Upper lobe of right lung (tissue), 1 donor: Measurements from ENCODE around the gene SAMD4A. TPM values are rescaled to one million over a fixed set of nuclear protein-coding genes. Genes with fewer than 3 reads are reported as not detected.

Experiments
- ATAC-seq: fragments of 200-7000 bp; cut with Tn5 transposase; one replicate; pipeline ENCODE4 v1.9.1; 2020; ENCODE audit warnings: mild to moderate bottlenecking, moderate library complexity
- DNase-seq: peaks from one replicate; pipeline ENCODE4 v3.0.0-alpha.2; 2020
- H3K27ac ChIP-seq: fragments of 200-600 bp; one replicate; pipeline ENCODE4 v1.8.0; 2022
- H3K27me3 ChIP-seq: fragments of 200-600 bp; one replicate; pipeline ENCODE4 v1.8.0; 2022; ENCODE audit warnings: mild to moderate bottlenecking
- H3K36me3 ChIP-seq: fragments of 200-600 bp; one replicate; pipeline ENCODE4 v1.8.0; 2022
- H3K4me1 ChIP-seq: fragments of 200-600 bp; one replicate; pipeline ENCODE4 v1.8.0; 2022
- H3K4me3 ChIP-seq: fragments of 200-600 bp; one replicate; pipeline ENCODE4 v1.8.0; 2022; ENCODE audit warnings: mild to moderate bottlenecking
- H3K9me3 ChIP-seq: fragments of 200-600 bp; one replicate; pipeline ENCODE4 v1.8.0; 2022
- intact Hi-C: fragments of 100-400 bp; cut with DNase I; formaldehyde crosslinking; loops from one replicate; pipeline ENCODE4 v1.11.0; 2022
- total RNA-seq: library from RNA; stranded (reverse); fragmentation: NEBNext Ultra II Directional; extraction: Animal tissue kit (Norgen Biotek cat#: 25700); gene quantifications from one replicate; pipeline ENCODE4 v1.2.1, GENCODE V29; 2021
- TF ChIP-seq, protein P1 (sequence below): fragments of 200-600 bp; IDR thresholded peaks from one replicate; pipeline ENCODE4 v1.8.0; 2022; ENCODE audit warnings: antibody characterized with exemption
- donor health status: DM: no; HTN: yes; CAD: no; lungs with severe emphysema.

SAMD4A gene
- total RNA-seq, 1 donor from 2014 or later = 39.1 TPM

DNA sequence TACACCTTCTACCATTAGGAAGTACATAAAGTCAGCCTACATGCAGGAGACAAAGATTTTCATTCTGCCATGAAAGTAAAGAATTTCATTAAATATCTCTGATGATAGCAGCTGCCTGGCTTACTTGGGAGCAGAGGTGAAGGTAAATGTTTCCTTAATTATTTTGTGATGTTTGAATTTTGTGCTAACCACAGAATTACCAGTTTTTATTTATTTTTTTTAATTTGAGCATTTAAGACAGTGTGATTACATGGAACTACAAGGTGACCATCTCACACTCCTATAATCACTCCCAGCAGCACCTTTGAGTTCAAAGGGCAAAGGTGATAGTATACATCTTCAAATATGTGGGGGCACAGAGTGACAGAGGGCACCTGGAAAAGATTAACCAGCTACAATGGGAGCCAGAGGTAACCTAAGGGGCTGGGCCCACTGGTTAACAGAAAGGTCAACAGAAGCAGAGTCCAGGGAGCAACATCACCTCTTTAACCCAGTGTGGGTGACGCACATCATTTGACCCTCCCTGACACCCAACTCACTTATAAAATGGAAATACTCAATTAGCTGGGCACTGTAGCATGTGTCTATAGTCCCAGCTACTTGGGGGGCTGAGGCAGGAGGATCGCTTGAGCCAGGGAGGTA, 270.7 kb downstream of the SAMD4A start:
- ATAC-seq = no peak
- H3K36me3 ChIP-seq = no peaks in the 10 kb centered on the region
- intact Hi-C loops = no loop called here

DNA sequence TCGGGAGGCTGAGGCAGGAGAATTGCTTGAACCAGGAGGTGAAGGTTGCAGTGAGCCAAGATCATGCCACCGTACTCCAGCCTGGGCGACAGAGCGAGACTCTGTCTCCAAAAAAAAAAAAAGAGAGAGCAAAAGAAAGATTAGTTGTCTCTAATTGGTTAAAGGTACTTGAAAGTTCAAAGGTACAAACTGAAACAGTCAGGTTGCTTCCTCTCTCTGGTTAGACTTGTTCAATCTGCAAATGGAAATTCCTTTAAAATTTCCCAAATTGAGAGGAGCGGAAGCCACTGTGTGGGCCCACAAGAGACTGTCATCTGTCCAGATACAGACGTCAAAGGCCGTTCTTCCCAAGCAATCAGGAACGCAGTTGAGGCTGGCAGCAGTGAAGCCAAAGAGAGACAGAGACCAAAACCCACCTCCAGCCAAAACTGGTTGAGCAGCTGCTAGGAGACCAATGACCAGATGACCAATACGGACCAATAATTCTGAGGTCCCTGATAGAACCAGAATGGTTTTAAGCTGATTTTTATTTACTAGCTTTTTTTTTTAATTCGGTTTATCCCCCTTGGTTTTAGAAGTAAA, 272.1 kb downstream of the SAMD4A start:
- Histone ChIP-seq H3K4me3 (no peak overlapping the region), H3K36me3 (no peaks in the 10 kb centered on the region), H3K9me3 (no peaks in the 10 kb centered on the region), H3K27ac (no peak overlapping the region), H3K4me1 (peaks cover 12% of the 10 kb centered on the region), H3K27me3 (no peaks in the 10 kb centered on the region)
- intact Hi-C loops = no loop called here
- TF ChIP-seq, protein P1, sequence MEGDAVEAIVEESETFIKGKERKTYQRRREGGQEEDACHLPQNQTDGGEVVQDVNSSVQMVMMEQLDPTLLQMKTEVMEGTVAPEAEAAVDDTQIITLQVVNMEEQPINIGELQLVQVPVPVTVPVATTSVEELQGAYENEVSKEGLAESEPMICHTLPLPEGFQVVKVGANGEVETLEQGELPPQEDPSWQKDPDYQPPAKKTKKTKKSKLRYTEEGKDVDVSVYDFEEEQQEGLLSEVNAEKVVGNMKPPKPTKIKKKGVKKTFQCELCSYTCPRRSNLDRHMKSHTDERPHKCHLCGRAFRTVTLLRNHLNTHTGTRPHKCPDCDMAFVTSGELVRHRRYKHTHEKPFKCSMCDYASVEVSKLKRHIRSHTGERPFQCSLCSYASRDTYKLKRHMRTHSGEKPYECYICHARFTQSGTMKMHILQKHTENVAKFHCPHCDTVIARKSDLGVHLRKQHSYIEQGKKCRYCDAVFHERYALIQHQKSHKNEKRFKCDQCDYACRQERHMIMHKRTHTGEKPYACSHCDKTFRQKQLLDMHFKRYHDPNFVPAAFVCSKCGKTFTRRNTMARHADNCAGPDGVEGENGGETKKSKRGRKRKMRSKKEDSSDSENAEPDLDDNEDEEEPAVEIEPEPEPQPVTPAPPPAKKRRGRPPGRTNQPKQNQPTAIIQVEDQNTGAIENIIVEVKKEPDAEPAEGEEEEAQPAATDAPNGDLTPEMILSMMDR = no peak
- DNase-seq = no peak
- no peak for ATAC-seq

More for the DNA sequence above, 270.7 kb downstream of the SAMD4A start:
- no peak for DNase-seq
- Histone ChIP-seq H3K9me3 (no peaks in the 10 kb centered on the region), H3K4me1 (peaks cover 12% of the 10 kb centered on the region), H3K4me3 (no peak overlapping the region), H3K27ac (no peak overlapping the region), H3K27me3 (no peaks in the 10 kb centered on the region)
- TF ChIP-seq, protein P1 = no peak

DNA sequence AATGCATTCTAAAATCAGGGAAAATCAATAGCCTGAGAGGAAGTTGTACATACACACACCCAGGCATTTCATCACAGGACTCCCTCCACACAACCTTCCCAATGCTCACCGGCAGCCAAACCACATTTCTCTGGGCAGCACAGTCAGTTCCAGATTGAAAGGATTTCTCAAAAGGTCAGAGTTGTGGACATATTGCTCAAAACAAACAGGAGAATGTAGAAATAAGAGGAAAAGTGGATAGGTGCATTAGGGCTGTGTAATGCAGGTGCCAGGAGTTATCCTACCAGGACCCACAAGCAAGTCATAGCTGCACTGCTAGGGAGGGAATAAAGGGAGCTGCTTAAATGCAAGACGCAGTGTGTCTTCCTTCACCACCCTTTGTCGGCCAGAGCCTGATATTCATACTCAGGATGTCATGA, 272.8 kb downstream of the SAMD4A start:
- ATAC-seq (peak; percentile 89), DNase-seq (no peak)
- intact Hi-C loops = no loop called here
- no peaks in the 10 kb centered on the region for H3K9me3 ChIP-seq
- H3K36me3 ChIP-seq = no peaks in the 10 kb centered on the region
- H3K27me3 ChIP-seq = no peaks in the 10 kb centered on the region
- no peak overlapping the region for H3K27ac ChIP-seq
- H3K4me3 ChIP-seq = no peak overlapping the region
- H3K4me1 ChIP-seq = peaks cover 12% of the 10 kb centered on the region
- TF ChIP-seq, protein P1 = no peak

DNA sequence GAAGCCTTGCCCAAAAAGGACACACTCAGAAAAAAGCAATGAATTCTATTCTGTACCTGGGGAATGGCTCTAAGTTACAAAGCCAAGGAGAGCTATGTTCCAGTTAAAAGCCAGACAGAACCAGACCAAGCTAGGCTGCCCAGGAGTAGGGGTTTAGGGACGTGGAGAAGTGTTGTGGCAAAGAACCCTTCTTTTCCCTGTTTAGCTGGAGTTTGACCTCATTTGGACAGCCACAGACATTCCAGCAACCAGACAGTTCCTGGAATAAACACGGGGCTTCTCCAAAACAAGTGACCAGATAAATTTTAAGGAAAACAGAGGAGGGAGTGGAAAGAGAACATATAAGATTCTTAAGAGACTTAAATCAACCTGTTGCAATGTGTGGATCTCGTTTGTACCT, 273.4 kb downstream of the SAMD4A start:
- DNase-seq (no peak), ATAC-seq (no peak)
- Histone ChIP-seq H3K4me1 (peaks cover 12% of the 10 kb centered on the region), H3K9me3 (no peaks in the 10 kb centered on the region), H3K27me3 (no peaks in the 10 kb centered on the region), H3K36me3 (no peaks in the 10 kb centered on the region), H3K27ac (no peak overlapping the region), H3K4me3 (no peak overlapping the region)
- TF ChIP-seq, protein P1 = no peak
- intact Hi-C loops = no loop called here

DNA sequence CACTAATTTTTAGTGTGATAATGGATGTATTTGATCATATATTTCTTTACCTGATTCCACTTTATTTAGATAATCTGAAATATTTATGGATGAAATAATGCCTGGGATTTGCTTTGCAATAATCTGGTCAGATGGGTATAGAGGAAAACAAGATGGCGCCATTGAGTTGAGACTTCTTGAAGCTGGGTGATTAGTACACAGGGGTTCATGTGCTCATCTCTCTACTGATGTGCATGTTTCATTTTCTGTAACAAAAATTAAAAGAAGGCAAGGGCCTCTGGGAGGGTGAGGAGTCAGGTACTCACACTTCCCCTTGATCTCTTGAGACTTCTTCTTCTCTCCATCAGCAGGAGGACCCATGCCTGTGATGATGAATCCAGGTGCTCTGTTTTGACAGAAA, 273.9 kb downstream of the SAMD4A start:
- intact Hi-C loops = no loop called here
- ATAC-seq (no peak), DNase-seq (no peak)
- no peaks in the 10 kb centered on the region for H3K9me3 ChIP-seq
- no peak overlapping the region for H3K4me3 ChIP-seq
- no peaks in the 10 kb centered on the region for H3K36me3 ChIP-seq
- TF ChIP-seq, protein P1 = no peak
- no peak overlapping the region for H3K27ac ChIP-seq
- H3K27me3 ChIP-seq = no peaks in the 10 kb centered on the region
- peaks cover 12% of the 10 kb centered on the region for H3K4me1 ChIP-seq

Other genes starting within 250 kb of the SAMD4A start
- gene CDKN3, start 170.1 kb upstream of the SAMD4A start, total RNA-seq = 1.5 TPM
- 94.0 TPM for gene CNIH1, start 125.8 kb upstream of the SAMD4A start, total RNA-seq
- 52.9 TPM for gene GMFB, start 78.1 kb upstream of the SAMD4A start, total RNA-seq
- 22.5 TPM for gene CGRRF1, start 57.2 kb upstream of the SAMD4A start, total RNA-seq